ENCODE measurements around the gene XRCC1.

DNA sequence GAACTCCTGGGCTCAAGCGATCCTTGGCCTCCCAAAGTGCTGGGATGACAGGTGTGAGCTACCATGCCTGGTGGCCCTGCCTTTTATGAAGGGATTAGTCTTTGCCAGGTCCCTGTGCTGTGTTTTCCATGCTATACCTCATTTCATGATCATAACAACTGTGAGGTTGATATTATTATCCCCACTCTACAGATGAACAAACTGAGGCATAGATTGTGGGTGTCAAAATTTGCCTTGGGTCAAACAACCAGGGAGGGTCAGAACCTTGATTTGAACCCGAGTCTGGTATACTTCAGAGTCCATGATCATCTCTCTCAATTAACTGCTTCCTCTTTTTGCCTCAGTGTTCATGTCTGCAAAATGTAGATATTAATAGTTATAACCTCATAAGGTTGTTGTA is 7.2 kb upstream of the XRCC1 start:
- TF ChIP-seq, protein P1, sequence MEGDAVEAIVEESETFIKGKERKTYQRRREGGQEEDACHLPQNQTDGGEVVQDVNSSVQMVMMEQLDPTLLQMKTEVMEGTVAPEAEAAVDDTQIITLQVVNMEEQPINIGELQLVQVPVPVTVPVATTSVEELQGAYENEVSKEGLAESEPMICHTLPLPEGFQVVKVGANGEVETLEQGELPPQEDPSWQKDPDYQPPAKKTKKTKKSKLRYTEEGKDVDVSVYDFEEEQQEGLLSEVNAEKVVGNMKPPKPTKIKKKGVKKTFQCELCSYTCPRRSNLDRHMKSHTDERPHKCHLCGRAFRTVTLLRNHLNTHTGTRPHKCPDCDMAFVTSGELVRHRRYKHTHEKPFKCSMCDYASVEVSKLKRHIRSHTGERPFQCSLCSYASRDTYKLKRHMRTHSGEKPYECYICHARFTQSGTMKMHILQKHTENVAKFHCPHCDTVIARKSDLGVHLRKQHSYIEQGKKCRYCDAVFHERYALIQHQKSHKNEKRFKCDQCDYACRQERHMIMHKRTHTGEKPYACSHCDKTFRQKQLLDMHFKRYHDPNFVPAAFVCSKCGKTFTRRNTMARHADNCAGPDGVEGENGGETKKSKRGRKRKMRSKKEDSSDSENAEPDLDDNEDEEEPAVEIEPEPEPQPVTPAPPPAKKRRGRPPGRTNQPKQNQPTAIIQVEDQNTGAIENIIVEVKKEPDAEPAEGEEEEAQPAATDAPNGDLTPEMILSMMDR (IDR thresholded peaks at IDR 0.05), result no peak
- TF ChIP-seq POLR2AphosphoS5 (IDR thresholded peaks at IDR 0.05; ENCODE audit: insufficient read depth in 1 of 2, low read depth in 1 of 2), result no peak
